SK-N-SH (cell line): ENCODE data around the gene ITIH1. TPM values are rescaled to one million over a fixed set of nuclear protein-coding genes. Genes with fewer than 3 reads are reported as not detected.

Experiments
- CTCF ChIA-PET: fragments of 300-600, 350-600 bp; formaldehyde crosslinking; extraction: SDS; loops from one replicate; lab custom pipeline; 2021; lab: Yijun Ruan, JAX
- POLR2A ChIA-PET: fragments of 350-600 bp; sonication (Branson Sonifier 250); formaldehyde crosslinking; extraction: SDS; loops from one replicate; lab custom pipeline; 2020; ENCODE audit warnings: antibody characterized with exemption, inconsistent platforms; lab: Yijun Ruan, JAX
- DNase-seq: peaks from one replicate; pipeline ENCODE4 v3.0.0; 2012
- H2AFZ ChIP-seq: fragments of 200-600 bp; sonication (generic); 2 replicates; pipeline ENCODE4 v1.8.1; 2016; ENCODE audit warnings: antibody characterized with exemption, mild to moderate bottlenecking, low read depth
- H3F3A ChIP-seq: fragments of 200-600 bp; sonication (generic); replicated peaks from 2 replicates; pipeline ENCODE3; 2016; ENCODE audit warnings: antibody characterized with exemption, mild to moderate bottlenecking; ENCODE audit not compliant: insufficient read depth
- H3K27ac ChIP-seq, 2 experiments: fragments of 200-500 bp in 1 of 2; fragments of 200-600 bp in 1 of 2; sonication (Bioruptor generic) in 1 of 2; sonication (generic), shearing (Covaris generic) in 1 of 2; 2 replicates each; pipeline versions ENCODE4 v1.5.1 to v1.6.1; 2014 to 2016; ENCODE audit warnings: low read depth in 2 of 2, inconsistent platforms in 1 of 2, low read length in 1 of 2, mild to moderate bottlenecking in 1 of 2, mixed read lengths in 1 of 2
- H3K27me3 ChIP-seq: fragments of 200-600 bp; sonication (generic), shearing (Covaris generic); 2 replicates; pipeline ENCODE4 v1.6.1; 2016; ENCODE audit warnings: mixed run types; ENCODE audit not compliant: insufficient read depth
- H3K36me3 ChIP-seq, 2 experiments: fragments of 200-500 bp in 1 of 2; fragments of 200-600 bp in 1 of 2; sonication (Bioruptor generic) in 1 of 2; sonication (generic) in 1 of 2; replicated peaks in 1 of 2; 2 replicates each; pipeline versions ENCODE3 to v1.5.1; 2014 to 2016; ENCODE audit warnings: low read length in 1 of 2, mild to moderate bottlenecking in 1 of 2; ENCODE audit not compliant: insufficient read depth in 2 of 2, control insufficient read depth in 1 of 2
- H3K4me1 ChIP-seq, 2 experiments: fragments of 200-500 bp in 1 of 2; fragments of 200-600 bp in 1 of 2; sonication (Bioruptor generic) in 1 of 2; sonication (generic), shearing (Covaris generic) in 1 of 2; 2 replicates each; pipeline versions ENCODE4 v1.5.1 to v1.6.1; 2014 to 2016; ENCODE audit warnings: low read depth in 1 of 2, low read length in 1 of 2, mixed run types in 1 of 2; ENCODE audit not compliant: insufficient read depth in 2 of 2, control insufficient read depth in 1 of 2
- H3K4me2 ChIP-seq: fragments of 200-600 bp; sonication (generic), shearing (Covaris generic); 2 replicates; pipeline ENCODE4 v1.6.1; 2017; ENCODE audit warnings: mixed run types
- H3K4me3 ChIP-seq, 2 experiments: fragments of 200-500 bp in 1 of 2; fragments of 200-600 bp in 1 of 2; sonication (Bioruptor generic) in 1 of 2; sonication (generic), shearing (Covaris generic) in 1 of 2; 2 replicates each; pipeline versions ENCODE4 v1.5.1 to v1.8.1; 2014 to 2016; ENCODE audit warnings: low read depth in 2 of 2, inconsistent platforms in 1 of 2, low read length in 1 of 2, mild to moderate bottlenecking in 1 of 2, mixed read lengths in 1 of 2, moderate library complexity in 1 of 2
- H3K79me2 ChIP-seq: fragments of 200-600 bp; sonication (generic); 2 replicates; pipeline ENCODE4 v1.8.1; 2017; ENCODE audit warnings: mild to moderate bottlenecking; ENCODE audit not compliant: insufficient read depth
- H3K9ac ChIP-seq: fragments of 200-600 bp; sonication (generic); 2 replicates; pipeline ENCODE4 v1.6.1; 2017; ENCODE audit warnings: mixed run types
- H3K9me2 ChIP-seq: fragments of 200-600 bp; sonication (generic); 2 replicates; pipeline ENCODE4 v1.6.1; 2017; ENCODE audit warnings: mixed run types
- H3K9me3 ChIP-seq: fragments of 200-600 bp; sonication (generic); 2 replicates; pipeline ENCODE4 v1.6.1; 2017; ENCODE audit warnings: mixed run types, mild to moderate bottlenecking, moderate library complexity
- H4K20me1 ChIP-seq: fragments of 200-600 bp; sonication (generic); 2 replicates; pipeline ENCODE4 v1.6.1; 2017; ENCODE audit warnings: mild to moderate bottlenecking, mixed run types; ENCODE audit not compliant: insufficient read depth
- CHD2 ChIP-seq: fragments of 150-350 bp; IDR thresholded peaks from 2 replicates; pipeline ENCODE4 v1.6.1; 2018; ENCODE audit warnings: low read length; ENCODE audit not compliant: partially characterized antibody
- FOXJ3 ChIP-seq: sonication (generic); formaldehyde crosslinking; IDR thresholded peaks from 2 replicates; pipeline ENCODE4 v1.5.1; 2020; ENCODE audit warnings: mild to moderate bottlenecking, missing genetic modification reagents
- FOXM1 ChIP-seq: IDR thresholded peaks from 2 replicates; pipeline ENCODE4 v1.4.0; 2012; ENCODE audit warnings: low read depth, mild to moderate bottlenecking
- GABPA ChIP-seq: IDR thresholded peaks from 2 replicates; pipeline ENCODE4 v1.4.0; 2012; ENCODE audit warnings: low read depth, mild to moderate bottlenecking
- JUND ChIP-seq: IDR thresholded peaks from 2 replicates; pipeline ENCODE4 v1.4.0; 2012
- MEF2A ChIP-seq: IDR thresholded peaks from 2 replicates; pipeline ENCODE4 v1.4.0; 2012; ENCODE audit warnings: low read depth, borderline replicate concordance
- RAD21 ChIP-seq: IDR thresholded peaks from 2 replicates; pipeline ENCODE4 v1.6.1; 2012; ENCODE audit warnings: mild to moderate bottlenecking, low read length
- RXRA ChIP-seq: IDR thresholded peaks from 2 replicates; pipeline ENCODE4 v1.4.0; 2012; ENCODE audit warnings: low read depth, mild to moderate bottlenecking, borderline replicate concordance
- SIN3A ChIP-seq: IDR thresholded peaks from 2 replicates; pipeline ENCODE4 v1.6.1; 2012; ENCODE audit warnings: low read depth, mild to moderate bottlenecking, low read length, moderate library complexity, borderline replicate concordance
- SMC3 ChIP-seq: IDR thresholded peaks from 2 replicates; pipeline ENCODE4 v1.6.1; 2012; ENCODE audit warnings: low read depth, low read length, improper control_type of control experiment
- TAF1 ChIP-seq: IDR thresholded peaks from 2 replicates; pipeline ENCODE4 v1.6.1; 2012; ENCODE audit warnings: low read depth, mild to moderate bottlenecking, low read length, moderate library complexity, borderline replicate concordance
- WGBS: methylation state at CpG from one replicate; pipeline ENCODE4 v1.1.6; 2017; ENCODE audit warnings: low lambda C conversion rate; 5-methylcytosine and 5-hydroxymethylcytosine counted together
- polyA plus RNA-seq, 3 experiments: library from polyadenylated mRNA; depleted of rRNA; stranded (reverse); fragments of >200 nt; gene quantifications; 2 replicates each; pipeline ENCODE4 v1.2.3, GENCODE V29; 2012
- TF ChIP-seq, protein P1 (sequence below): fragments of 200-600 bp; sonication (generic); IDR thresholded peaks from 2 replicates; pipeline ENCODE4 v1.6.1; 2017; ENCODE audit warnings: antibody characterized with exemption, mild to moderate bottlenecking, moderate library complexity
- TF ChIP-seq, protein P2 (sequence below): IDR thresholded peaks from 2 replicates; pipeline ENCODE4 v1.4.0; 2012; ENCODE audit warnings: low read depth, borderline replicate concordance
- TF ChIP-seq, protein P3 (sequence below): IDR thresholded peaks from 2 replicates; pipeline ENCODE4; 2012
- TF ChIP-seq, protein P4 (sequence below): IDR thresholded peaks from 2 replicates; pipeline ENCODE4 v1.4.0; 2012; ENCODE audit warnings: low read depth
- TF ChIP-seq, protein P5 (sequence below): fragments of 150-350 bp; IDR thresholded peaks from 2 replicates; pipeline ENCODE4 v1.6.1; 2017; ENCODE audit warnings: antibody characterized with exemption, low read length, low read depth, borderline replicate concordance

The ITIH1 gene
- polyA plus RNA-seq, 1 of the 3 experiments (the other 2 are of a cell fraction): not detected

GRCh38 chr3:52791928-52792327 is 14.5 kb downstream of the ITIH1 start:
- Histone ChIP-seq H3K27ac (no peak overlapping the region), H3F3A (no peaks in the 10 kb centered on the region), H3K36me3 (no peaks in the 10 kb centered on the region), H3K9ac (no peak overlapping the region), H3K9me3 (no peaks in the 10 kb centered on the region), H4K20me1 (no peaks in the 10 kb centered on the region), H3K9me2 (no peaks in the 10 kb centered on the region), H3K27me3 (no peaks in the 10 kb centered on the region)
- WGBS: 64% methylated on average over 3 of the region's 4 CpGs
- CTCF ChIA-PET: interaction anchor here (1.2 to 1.3 kb wide), 2 partner anchors 14 to 54 kb away, joined by 3 to 5 read pairs; no protein-coding TSS in a partner anchor
- POLR2A ChIA-PET: interaction anchor here (1.8 kb wide), 1 partner anchor 11 kb away, joined by 6 read pairs; no protein-coding TSS in a partner anchor
- no peak for TF ChIP-seq RAD21
- TF ChIP-seq TAF1: no peak
- TF ChIP-seq, protein P1, sequence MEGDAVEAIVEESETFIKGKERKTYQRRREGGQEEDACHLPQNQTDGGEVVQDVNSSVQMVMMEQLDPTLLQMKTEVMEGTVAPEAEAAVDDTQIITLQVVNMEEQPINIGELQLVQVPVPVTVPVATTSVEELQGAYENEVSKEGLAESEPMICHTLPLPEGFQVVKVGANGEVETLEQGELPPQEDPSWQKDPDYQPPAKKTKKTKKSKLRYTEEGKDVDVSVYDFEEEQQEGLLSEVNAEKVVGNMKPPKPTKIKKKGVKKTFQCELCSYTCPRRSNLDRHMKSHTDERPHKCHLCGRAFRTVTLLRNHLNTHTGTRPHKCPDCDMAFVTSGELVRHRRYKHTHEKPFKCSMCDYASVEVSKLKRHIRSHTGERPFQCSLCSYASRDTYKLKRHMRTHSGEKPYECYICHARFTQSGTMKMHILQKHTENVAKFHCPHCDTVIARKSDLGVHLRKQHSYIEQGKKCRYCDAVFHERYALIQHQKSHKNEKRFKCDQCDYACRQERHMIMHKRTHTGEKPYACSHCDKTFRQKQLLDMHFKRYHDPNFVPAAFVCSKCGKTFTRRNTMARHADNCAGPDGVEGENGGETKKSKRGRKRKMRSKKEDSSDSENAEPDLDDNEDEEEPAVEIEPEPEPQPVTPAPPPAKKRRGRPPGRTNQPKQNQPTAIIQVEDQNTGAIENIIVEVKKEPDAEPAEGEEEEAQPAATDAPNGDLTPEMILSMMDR: no peak
- TF ChIP-seq, protein P2, sequence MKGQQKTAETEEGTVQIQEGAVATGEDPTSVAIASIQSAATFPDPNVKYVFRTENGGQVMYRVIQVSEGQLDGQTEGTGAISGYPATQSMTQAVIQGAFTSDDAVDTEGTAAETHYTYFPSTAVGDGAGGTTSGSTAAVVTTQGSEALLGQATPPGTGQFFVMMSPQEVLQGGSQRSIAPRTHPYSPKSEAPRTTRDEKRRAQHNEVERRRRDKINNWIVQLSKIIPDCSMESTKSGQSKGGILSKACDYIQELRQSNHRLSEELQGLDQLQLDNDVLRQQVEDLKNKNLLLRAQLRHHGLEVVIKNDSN: no peak
- no peak for TF ChIP-seq GABPA
- TF ChIP-seq, protein P3, sequence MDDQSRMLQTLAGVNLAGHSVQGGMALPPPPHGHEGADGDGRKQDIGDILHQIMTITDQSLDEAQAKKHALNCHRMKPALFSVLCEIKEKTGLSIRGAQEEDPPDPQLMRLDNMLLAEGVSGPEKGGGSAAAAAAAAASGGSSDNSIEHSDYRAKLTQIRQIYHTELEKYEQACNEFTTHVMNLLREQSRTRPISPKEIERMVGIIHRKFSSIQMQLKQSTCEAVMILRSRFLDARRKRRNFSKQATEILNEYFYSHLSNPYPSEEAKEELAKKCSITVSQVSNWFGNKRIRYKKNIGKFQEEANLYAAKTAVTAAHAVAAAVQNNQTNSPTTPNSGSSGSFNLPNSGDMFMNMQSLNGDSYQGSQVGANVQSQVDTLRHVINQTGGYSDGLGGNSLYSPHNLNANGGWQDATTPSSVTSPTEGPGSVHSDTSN: no peak
- TF ChIP-seq, protein P4, sequence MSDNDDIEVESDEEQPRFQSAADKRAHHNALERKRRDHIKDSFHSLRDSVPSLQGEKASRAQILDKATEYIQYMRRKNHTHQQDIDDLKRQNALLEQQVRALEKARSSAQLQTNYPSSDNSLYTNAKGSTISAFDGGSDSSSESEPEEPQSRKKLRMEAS: no peak
- TF ChIP-seq, all 33 proteins: peak for 0
- Histone ChIP-seq H2AFZ (no peak overlapping the region), H3K4me3 (no peak overlapping the region), H3K4me1 (peaks cover 0 to 3% of the 10 kb centered on the region in 2 experiments; a peak in 1 of 4 replicates), H3K4me2 (no peak overlapping the region), H3K79me2 (no peaks in the 10 kb centered on the region)
- no peak for DNase-seq

GRCh38 chr3:52792413-52792812 is 15.0 kb downstream of the ITIH1 start:
- no peak for TF ChIP-seq SMC3
- no peak for TF ChIP-seq SIN3A
- TF ChIP-seq JUND: no peak
- no peak for TF ChIP-seq RXRA
- no peak for TF ChIP-seq FOXM1
- no peak for TF ChIP-seq GABPA
- TF ChIP-seq, protein P5, sequence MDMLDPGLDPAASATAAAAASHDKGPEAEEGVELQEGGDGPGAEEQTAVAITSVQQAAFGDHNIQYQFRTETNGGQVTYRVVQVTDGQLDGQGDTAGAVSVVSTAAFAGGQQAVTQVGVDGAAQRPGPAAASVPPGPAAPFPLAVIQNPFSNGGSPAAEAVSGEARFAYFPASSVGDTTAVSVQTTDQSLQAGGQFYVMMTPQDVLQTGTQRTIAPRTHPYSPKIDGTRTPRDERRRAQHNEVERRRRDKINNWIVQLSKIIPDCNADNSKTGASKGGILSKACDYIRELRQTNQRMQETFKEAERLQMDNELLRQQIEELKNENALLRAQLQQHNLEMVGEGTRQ: no peak
- TF ChIP-seq MEF2A: no peak
- TF ChIP-seq CHD2: no peak
- no peak for TF ChIP-seq FOXJ3 (CRISPR knock-in tag)
- TF ChIP-seq, protein P1: no peak
- TF ChIP-seq TAF1: no peak
- CTCF ChIA-PET: interaction anchor here (1.2 to 1.3 kb wide), 2 partner anchors 14 to 54 kb away, joined by 3 to 5 read pairs; no protein-coding TSS in a partner anchor

More at GRCh38 chr3:52792413-52792812, 15.0 kb downstream of the ITIH1 start:
- Histone ChIP-seq H3K9ac (no peak overlapping the region), H3K4me2 (no peak overlapping the region), H3K27me3 (no peaks in the 10 kb centered on the region), H3K36me3 (no peaks in the 10 kb centered on the region), H2AFZ (no peak overlapping the region), H4K20me1 (no peaks in the 10 kb centered on the region), H3F3A (no peaks in the 10 kb centered on the region), H3K4me3 (no peak overlapping the region), H3K4me1 (peaks cover 0 to 3% of the 10 kb centered on the region in 2 experiments; a peak in 1 of 4 replicates), H3K9me2 (no peaks in the 10 kb centered on the region), H3K27ac (no peak overlapping the region), H3K79me2 (no peaks in the 10 kb centered on the region), H3K9me3 (no peaks in the 10 kb centered on the region)
- WGBS: 88% methylated on average over 3 of the region's 7 CpGs
- no peak for DNase-seq
- POLR2A ChIA-PET: interaction anchor here (1.8 kb wide), 1 partner anchor 12 kb away, joined by 6 read pairs; no protein-coding TSS in a partner anchor
